HG02798 (cell line): Measurements from ENCODE around the gene AMN.
"Not testable (repeated sequence)": the region's sequence is repeated elsewhere in the genome, so short reads cannot be mapped to it uniquely, and the experiment has no call there.

Experiments
- ATAC-seq: cut with Tn5 transposase; IDR thresholded peaks from one replicate; pipeline ENCODE4 v1.9.1; 2021; ENCODE audit warnings: mild to moderate bottlenecking; ENCODE audit not compliant: unreplicated experiment, poor library complexity

Gene AMN

DNA sequence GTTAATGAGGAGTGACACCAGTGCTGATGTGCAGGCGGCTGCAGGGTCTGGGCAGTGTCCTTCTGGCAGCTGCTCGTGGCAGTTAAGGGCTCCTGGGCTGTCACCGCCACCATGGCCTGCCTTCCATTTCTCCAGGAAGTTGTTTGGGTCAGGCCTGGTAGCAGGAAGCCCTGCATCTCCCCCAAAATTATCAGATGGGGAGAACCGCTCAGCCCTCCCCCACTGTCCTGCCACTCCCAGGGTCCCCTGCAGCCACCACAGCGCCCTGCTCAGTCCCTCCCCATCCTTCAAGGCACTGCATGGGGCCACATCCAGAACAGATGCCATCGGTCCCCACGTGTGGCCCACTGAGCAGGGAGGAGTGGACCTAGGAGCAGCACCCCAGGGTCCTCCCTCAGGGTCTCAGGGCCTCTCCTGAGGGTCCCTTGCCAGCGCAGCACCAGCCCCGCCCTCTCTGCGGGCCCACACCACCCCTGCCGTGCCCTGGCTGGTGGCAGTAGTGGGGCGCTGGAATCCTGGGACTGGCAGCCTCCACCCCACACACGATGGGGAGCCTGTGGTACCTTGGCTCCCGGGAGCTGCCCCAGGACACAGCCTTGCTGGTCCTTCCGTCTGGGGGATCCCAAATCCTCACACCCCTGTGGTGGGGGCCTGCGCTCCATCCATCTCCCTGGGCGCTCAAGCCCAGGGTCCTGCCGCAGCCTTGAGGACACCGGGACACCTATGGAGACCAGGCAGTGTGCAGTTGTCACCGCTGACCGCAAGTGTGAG lies 10.3 kb upstream of the AMN start:
- no peak for ATAC-seq

DNA sequence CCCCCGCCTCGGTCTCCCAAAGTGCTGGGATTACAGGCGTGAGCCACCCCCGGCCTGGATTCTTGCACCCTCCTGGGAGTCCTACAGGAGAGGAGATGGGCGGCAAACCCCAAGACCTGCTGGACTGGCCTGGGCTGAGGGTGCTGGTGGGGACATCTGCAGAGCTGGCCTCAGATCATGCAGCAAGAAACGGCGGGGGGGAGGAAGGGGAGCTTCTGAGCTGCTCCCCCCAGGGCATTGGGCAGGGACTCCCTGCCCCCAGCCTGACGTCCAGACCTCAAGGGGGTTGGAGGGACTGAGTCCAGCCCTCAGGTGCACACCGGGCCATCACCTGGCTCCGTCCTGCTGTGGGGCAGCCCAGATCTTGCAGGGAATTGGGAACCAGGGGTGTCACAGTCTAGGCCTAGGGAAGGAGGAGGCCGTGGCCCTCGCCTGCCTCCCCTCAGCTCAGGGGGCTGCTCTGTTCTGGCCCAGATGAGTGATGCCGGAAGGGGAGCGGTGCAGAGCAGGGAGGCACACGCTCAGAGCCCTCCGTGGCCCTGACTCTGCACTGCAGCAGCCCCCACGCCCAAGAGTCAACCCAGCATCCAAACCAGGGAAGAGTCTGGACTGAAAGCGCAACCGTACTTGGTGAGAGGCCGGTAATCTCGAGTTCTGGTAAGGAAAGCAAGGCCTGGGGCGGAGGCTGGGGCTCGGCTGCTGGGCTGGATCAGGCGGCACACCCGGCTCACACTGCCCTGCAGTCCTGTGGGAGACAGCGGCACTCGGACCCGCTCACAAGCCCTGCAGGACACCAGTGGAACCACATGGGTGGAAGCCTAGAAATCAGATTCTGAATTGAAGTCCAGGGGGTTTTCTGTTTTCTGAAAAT lies 8.9 kb upstream of the AMN start:
- ATAC-seq = no peak

DNA sequence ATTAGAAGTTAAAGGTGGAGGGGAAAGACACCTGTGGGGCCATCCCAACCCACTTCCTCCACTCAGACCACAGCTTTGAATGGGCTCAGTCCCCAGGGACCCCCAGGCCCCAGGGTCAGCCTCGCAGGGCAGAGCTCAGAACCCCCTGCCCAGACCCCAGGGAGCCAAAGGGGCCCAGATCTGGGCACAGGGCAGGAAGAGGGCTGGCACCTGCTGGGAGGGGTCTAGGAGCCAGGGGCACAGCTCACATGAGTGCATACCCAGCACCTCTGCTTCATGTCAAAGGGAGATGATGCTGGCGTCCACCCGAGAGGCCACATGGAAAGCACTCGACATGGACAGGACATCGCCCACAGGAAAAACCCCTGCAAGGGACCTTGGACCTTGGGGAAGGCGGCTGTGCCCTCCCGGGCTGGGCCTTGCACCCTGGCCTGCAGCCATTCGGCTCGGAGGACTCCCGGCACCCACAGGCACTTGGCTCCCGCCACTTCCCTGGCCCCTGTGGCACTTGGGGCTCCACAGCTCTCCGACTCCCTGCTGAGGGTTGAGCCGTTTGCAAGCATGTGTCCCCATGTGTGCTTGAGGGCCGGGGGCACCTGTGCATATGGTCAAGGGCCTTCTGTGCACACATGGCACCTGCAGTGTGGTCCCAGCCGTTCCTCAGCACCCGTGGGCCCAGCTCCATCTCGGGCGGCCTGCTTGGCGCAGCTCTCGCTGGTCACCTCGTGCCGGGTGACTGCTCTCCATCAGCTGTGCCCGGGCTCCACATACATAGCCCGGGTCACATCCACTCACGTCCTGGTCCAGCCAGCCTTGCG lies 7.8 kb upstream of the AMN start:
- ATAC-seq = no peak

DNA sequence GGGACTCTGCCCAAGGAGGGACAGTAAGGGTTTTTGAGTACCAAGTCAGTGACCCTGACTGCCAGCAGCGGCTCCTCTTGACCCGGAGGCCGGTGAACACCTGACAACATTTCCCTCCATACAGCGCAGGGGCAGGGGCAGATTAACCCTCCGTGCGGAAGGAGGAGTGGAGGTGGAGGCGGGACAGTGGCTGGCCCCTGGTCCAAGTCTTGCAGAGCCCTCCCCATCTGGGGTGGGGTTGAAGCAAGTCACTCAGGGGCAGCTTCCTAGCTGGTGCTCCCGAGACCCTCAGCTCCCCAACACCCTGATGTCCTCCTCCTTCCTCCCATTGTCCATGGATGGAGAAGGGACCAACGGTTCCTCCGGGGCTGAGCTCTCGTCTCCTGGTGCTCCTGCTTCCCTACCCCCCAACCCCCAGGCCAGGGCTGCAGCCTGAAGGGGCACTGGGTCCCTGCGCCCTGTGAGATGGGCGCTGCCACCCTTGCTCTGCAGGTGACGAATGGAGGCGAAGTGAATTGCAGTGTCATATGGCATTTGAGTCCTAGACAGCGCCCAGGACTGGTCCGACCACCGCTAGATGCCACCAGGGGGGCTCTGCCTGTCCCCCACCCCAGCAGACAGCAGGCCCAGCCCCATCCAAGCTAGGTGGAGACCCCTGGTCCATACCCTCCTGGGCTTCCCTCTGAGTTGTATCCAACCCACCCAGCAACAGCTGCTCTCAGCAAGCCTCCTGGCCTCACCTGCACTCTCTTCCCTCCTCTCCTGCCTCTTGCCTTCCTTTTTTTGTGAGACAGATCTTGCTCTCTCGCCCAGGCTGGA lies 7.0 kb upstream of the AMN start:
- ATAC-seq = no peak

DNA sequence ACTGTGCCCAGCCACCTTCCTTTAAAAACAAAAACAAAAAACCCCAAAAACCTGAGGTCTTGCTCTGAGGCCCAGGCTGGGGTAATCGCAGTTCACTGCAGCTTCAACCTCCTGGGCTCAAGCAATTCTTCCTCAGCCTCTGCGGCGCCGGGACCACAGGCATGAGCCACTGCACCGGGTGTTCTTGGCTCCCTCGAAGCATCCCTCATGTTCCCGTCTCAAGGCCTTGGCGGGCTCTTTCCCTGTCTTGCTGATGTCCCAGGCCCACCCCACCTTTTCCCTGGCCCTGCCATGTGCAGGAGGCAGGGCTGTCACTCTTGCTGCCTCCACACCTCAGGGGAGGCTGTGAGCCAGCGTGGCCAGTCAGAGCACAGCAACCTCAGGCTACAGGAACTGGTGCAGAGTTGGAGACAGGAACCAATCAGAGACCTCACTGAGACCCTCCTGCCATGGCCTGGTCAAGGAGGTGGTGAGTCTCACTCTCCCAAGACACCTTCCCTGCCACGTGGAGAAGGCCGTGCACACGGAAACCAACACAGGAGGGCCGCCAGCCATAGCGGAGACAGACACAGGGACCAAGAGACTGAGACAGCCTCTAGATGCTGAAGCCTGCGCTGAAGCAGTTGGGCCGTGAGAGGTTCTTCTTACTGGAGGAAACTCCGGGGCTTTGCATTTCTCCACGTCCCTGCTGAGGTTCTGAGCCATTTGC lies 6.0 kb upstream of the AMN start:
- ATAC-seq = no peak

DNA sequence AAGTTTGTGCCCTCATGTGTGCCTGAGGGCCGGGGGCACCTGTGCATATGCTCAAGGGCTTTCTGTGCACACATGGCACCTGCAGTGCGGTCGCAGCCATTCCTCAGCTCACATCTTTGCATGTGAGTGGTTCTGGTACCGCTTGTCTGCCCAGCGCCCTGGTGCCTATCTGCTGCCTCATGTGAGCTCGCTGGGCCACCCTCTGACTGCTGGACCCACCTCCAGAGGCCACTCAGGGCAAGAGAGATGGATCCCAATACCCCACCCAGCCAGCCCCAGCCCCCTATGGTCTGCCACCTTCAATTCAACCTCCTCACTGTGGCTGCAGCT lies 5.4 kb upstream of the AMN start:
- no peak for ATAC-seq

DNA sequence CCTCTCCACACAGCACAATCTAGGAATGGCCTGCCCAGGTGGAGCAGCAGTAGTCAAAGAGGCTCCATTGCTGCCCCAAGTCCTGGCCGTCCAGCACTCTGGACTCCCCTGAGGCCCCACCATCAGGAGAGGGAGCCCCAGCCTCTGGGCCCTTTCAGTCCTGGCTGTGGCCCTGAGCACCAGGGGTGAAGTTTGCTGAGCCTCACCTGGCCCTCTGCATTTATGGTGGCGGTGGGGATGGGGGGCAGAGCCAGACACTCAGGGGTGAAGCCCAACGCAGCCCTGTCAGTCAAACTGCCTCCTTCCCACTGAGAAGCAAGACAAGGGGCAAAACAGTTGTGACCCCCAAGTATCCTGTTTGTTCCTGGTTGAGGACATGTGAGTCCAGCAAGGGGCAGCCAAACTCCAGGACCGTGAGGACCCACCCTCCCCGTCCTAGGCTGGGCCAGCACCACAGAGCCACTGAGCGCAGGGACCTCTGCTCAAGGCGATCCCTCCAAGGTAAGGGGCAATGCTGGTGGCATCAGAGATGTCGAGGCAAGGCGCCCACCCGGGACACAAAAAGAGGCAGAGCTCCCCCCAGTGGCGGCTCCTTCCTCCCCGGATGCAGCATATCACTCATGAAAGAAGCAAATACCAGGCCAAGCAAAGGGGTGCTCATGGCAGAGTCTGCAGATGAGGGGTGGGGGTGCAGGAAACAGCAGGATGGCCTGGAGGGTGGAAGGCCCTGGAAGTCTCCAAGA lies 4.8 kb upstream of the AMN start:
- ATAC-seq = no peak

DNA sequence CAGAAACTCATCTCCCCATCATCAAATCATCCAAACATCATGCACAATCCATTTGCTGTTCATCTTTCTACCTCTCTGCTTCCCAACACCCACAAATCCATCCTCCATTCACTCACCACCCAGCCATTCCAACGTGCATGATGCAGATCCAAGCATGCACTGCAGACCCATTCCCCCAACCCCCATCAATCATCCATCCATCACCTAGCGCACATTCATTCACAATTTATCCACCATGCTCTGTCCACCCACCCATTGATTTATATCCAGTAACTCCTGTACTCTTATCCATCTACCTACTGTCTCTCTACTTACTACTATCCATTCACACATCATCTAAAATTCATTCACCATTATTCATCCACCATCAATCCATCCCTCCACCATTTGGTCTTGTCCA lies 4.0 kb upstream of the AMN start:
- no peak for ATAC-seq

DNA sequence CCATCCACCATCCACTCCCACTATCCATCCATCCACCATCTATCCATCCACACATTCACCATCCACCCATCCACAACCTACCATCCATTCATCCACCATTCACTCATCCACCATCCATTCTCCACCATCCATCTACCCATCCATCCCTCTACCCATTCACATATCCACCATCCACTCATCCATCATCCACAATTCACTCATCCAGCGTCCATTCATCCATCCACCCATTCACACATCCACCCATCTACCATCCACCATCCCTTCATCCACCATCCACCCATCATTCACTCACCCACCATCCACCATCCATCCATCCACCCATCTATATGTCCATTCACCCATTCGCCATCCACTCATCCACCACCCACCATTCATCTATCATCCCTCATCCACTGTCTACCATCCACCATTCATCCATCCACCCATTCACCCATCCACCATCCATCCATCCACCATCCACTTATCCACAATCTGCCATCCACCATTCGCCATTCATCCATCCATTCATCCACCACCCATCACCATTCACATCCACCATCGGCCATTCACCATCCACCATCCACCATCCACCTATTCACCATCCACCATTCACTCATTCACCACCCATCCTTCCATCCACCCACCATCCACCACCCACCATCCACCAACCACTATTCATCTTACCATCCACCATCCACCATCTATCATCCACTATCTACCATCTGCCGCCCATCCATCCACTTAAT lies 2.0 kb upstream of the AMN start:
- no peak for ATAC-seq

DNA sequence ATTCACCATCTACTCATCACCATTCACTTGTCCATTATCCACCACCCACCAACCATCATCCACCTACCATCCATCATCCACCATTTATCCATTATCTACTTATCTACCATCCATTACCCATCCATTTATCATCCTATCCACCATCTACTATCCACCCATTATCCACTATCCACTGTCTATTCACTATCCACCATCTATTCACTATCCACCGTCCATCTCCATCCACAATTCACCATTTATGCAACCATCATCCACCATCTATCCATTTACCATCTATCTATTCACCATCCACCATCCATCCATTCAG lies 1.5 kb upstream of the AMN start:
- ATAC-seq = no peak

DNA sequence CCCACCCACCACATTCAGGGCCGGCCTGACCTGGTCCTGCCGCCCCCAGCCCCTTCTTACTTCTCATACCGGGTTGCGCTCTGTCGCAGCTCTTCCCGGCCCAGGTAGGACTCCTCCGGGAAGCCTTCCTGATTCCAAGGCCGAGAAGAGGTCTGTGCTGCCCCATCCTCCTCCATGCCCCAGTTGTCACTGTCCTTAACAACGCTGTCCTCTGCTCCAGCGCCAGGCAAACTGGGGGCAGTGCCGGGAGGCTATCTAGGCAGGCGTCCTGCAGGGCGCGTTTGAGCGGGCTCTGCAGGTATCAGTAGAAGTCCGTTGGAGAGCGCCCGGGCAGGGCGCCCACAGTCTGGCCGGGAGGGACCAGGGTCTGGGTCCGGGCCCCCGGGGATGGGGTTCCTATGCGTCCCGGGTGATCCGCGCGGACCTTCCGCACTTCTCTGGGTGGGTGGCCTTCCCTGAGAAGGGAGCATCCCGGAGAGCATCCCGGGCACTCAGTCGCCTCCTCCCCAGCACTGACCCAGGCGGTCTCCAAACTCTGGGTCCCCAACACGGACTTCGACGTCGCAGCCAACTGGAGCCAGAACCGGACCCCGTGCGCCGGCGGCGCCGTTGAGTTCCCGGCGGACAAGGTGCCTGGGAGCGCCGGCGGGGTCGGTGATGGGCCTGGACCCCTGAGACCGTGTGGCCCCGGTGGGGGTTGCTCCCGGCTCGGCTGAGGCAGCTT lies 900 bp downstream of the AMN start:
- ATAC-seq = no peak

DNA sequence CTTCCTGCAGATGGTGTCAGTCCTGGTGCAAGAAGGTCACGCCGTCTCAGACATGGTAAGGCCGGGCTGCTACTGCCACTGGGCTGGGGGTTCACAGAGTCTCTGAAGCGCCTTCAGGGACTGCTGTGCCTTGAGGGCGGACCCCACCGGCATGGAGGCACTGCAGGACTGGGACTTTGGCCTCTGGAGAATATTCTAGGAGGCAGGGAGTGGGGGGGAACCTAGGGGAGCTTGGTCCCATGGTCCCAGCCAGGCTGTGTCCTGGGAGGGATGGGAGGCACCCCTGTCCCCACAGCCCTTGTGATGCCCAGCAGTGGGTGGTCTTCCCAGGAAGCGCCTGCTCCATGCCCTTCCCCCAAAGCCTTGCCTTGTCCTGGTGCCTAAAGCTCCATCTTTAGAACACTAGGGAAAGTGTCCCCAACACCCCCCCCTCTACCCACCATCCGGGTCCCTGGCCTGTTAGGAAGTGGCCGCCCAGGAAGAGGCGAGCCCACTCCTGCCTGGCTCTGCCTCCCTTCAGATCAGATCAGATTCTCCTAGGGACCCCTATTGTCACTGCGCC lies 1.5 kb downstream of the AMN start:
- no peak for ATAC-seq

DNA sequence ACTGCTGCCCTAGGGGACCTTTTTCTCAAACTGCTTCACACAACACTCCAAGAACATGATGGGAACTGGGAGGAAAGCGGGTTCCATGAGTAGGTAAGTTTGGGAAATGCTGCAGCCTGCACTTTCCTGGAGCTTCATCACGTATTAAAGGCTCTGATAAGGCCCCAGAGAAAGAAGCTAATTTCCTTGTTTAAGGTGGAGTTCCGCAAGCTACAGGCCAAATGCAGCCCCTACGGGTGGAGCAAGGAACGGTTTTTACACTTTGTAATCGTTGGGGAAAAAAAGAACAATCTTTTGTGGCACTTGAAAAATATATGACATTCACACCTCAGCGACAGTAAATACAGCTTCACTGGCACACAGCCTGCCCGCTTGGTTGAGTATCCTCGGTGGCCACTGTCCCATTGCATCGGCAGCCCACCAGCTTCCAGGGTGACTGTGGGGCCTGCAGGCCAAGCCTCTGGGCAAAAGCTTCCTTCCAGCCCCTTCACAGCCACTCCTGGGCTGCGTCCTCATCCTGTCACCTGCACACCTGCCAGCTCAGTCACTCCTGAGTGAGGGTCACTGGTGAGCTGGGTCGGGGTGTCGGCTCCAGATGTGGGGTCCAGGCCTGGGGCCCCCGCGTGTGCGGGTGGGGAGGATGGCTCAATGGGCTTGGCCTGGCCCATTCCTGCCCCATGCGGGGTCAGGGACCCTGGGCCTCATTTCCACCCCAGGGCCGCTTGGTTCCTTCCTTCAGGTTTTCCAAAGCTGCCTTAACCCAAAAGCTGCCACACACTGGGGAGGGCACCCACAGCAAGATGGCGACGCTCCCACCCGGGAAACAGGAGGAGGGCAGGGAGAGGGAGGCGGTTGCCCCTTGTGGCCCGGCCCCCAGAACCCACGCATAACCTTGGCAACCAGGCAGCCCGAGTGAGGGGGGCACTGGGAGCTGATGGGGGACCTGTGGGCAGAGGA lies 2.4 kb downstream of the AMN start:
- no peak for ATAC-seq

DNA sequence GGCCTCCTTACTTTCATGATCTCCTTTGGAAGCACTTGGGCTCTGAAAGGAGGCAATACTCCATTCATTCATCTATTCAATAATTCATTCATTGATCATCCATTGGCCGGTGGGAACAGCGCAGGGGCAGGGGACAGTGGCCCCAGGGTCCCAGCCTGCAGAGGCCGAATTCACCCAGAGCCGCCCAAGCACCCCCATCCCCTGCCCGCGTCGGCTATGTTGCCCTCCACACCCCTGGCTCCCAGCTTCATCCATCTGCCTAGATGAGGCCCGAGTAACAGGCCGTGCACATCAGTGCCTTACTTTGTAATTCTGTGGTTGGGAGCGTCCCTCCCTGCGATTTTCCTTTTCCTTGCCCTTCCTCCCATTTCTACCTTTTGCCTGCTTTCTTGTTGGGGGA lies 3.2 kb downstream of the AMN start:
- no peak for ATAC-seq

DNA sequence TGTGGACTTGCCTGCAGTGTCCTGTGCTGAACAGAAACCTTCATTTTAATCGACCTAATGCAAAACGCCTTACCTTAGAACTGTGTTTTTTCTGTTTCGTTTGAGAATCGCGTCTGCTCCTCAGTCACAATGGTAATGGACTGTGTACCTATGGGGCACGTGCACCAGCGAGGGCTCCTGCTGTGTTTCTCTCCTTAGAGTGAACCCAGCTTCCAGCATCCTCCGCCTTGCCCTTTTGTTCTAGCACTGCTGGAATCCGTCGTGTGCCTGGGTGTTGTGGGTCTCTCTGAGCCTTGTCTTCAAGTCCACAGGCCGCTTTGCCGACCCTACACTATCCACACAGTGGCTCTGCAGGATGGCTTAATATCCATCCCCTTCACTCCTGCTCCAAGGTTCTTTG lies 3.6 kb downstream of the AMN start:
- no peak for ATAC-seq

DNA sequence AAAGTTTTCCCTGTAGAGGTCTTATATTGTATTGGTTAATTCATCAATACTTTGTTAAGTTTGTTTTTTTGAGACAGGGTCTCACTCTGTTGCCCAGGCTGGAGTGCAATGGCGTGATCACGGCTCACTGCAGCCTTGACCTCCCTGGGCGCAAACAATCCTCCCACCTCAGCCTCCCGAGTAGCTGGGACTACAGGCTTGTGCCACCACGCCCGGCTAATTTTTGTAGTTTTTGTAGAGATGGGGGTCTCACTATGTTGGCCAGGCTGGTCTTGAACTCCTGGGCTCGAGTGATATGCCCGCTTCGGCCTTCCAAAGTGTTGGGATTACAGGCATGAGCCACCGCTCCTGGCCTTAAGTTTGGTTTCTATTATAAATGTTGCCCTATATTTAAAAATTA lies 4.4 kb downstream of the AMN start:
- not testable (repeated sequence) for ATAC-seq
